ENCODE data around the gene DNAH6. TPM values are rescaled to one million over a fixed set of nuclear protein-coding genes. Genes with fewer than 3 reads are reported as not detected.
"Not testable (repeated sequence)": the region's sequence is repeated elsewhere in the genome, so short reads cannot be mapped to it uniquely, and the experiment has no call there.

DNAH6 gene
- polyA plus RNA-seq (2013, experiment 1 of 2) = 0.04 TPM
- 0.16 TPM for polyA plus RNA-seq (2013, experiment 2 of 2)

GRCh38 chr2:84516234-84516986 is at the start of gene DNAH6:
Gene DNAH6 (plus strand): TSS chr2:84516498. CDS start chr2:84517827, 1,329 bp downstream.
- Histone ChIP-seq H3K36me3 (ENCODE audit: control insufficient read depth in 1 of 2, insufficient read depth in 2 of 2, low read depth in 1 of 2, low read length in 2 of 2) (no peaks in the 10 kb centered on the region), H3K4me2 (ENCODE audit: low read length, poor library complexity, severe bottlenecking) (peak within 1 kb of the TSS; percentile 85), H3K9ac (ENCODE audit: low read length) (peak within 1 kb of the TSS; percentile 87), H3K4me3 (ENCODE audit: insufficient read depth in 1 of 2, low read depth in 1 of 2, low read length in 2 of 2) (peak within 1 kb of the TSS; percentile 51 to 79), H2AK5ac (ENCODE audit: low read length, severe bottlenecking) (no peak within 1 kb of the TSS), H3K18ac (ENCODE audit: low read depth in 1 of 2, low read length in 2 of 2) (no peak within 1 kb of the TSS), H3K9me3 (ENCODE audit: control insufficient read depth, low read length) (no peaks in the 10 kb centered on the region), H2BK120ac (ENCODE audit: low read depth, low read length) (no peak within 1 kb of the TSS), H2BK15ac (ENCODE audit: low read depth, poor library complexity, severe bottlenecking) (no peak within 1 kb of the TSS), H3K27me3 (ENCODE audit: control insufficient read depth in 1 of 2, insufficient read depth in 1 of 2, low read length in 2 of 2) (peaks cover 2 to 6% of the 10 kb centered on the region in 2 experiments), H2AFZ (ENCODE audit: low read depth, low read length) (peak within 1 kb of the TSS; percentile 7), H3K27ac (ENCODE audit: low read length, poor library complexity, severe bottlenecking) (no peak within 1 kb of the TSS), H3K14ac (ENCODE audit: low read length in 2 of 2) (no peak within 1 kb of the TSS), H4K91ac (ENCODE audit: low read length) (no peak within 1 kb of the TSS), H2BK5ac (ENCODE audit: low read depth, low read length, poor library complexity, severe bottlenecking) (no peak within 1 kb of the TSS), H3K79me1 (replicated peaks; ENCODE audit: low read length, poor library complexity, severe bottlenecking) (no peaks in the 10 kb centered on the region), H4K8ac (ENCODE audit: low read length) (peak within 1 kb of the TSS; percentile 51), H2BK12ac (ENCODE audit: low read length in 2 of 2) (no peak within 1 kb of the TSS), H3K4me1 (ENCODE audit: control insufficient read depth, insufficient read depth, low read depth, low read length) (peaks cover 2% of the 10 kb centered on the region), H3K23ac (ENCODE audit: low read length in 2 of 2) (no peak within 1 kb of the TSS), H3K4ac (ENCODE audit: low read depth in 1 of 2, low read length in 2 of 2) (no peak within 1 kb of the TSS)
- 19% methylated on average over 29 of the region's 31 CpGs for WGBS
- peak; percentile 95 for DNase-seq

- Histone ChIP-seq H2BK15ac (ENCODE audit: low read depth, poor library complexity, severe bottlenecking) (no peak overlapping the region), H4K8ac (ENCODE audit: low read length) (no peak overlapping the region), H3K36me3 (ENCODE audit: control insufficient read depth in 1 of 2, insufficient read depth in 2 of 2, low read depth in 1 of 2, low read length in 2 of 2) (no peaks in the 10 kb centered on the region), H3K23ac (ENCODE audit: low read length in 2 of 2) (no peak overlapping the region), H3K14ac (ENCODE audit: low read length in 2 of 2) (no peak overlapping the region), H3K4me3 (ENCODE audit: insufficient read depth in 1 of 2, low read depth in 1 of 2, low read length in 2 of 2) (no peak overlapping the region), H2AK5ac (ENCODE audit: low read length, severe bottlenecking) (no peak overlapping the region), H3K4me1 (ENCODE audit: control insufficient read depth, insufficient read depth, low read depth, low read length) (no peaks in the 10 kb centered on the region), H2BK12ac (ENCODE audit: low read length in 2 of 2) (no peak overlapping the region), H3K9me3 (ENCODE audit: control insufficient read depth, low read length) (peaks cover 18% of the 10 kb centered on the region), H3K27ac (ENCODE audit: low read length, poor library complexity, severe bottlenecking) (no peak overlapping the region), H3K4me2 (ENCODE audit: low read length, poor library complexity, severe bottlenecking) (no peak overlapping the region), H3K4ac (ENCODE audit: low read depth in 1 of 2, low read length in 2 of 2) (no peak overlapping the region), H2AFZ (ENCODE audit: low read depth, low read length) (no peak overlapping the region), H3K79me1 (replicated peaks; ENCODE audit: low read length, poor library complexity, severe bottlenecking) (no peaks in the 10 kb centered on the region), H4K91ac (ENCODE audit: low read length) (no peak overlapping the region), H3K18ac (ENCODE audit: low read depth in 1 of 2, low read length in 2 of 2) (no peak overlapping the region), H2BK120ac (ENCODE audit: low read depth, low read length) (no peak overlapping the region), H2BK5ac (ENCODE audit: low read depth, low read length, poor library complexity, severe bottlenecking) (no peak overlapping the region), H3K9ac (ENCODE audit: low read length) (no peak overlapping the region), H3K27me3 (ENCODE audit: control insufficient read depth in 1 of 2, insufficient read depth in 1 of 2, low read length in 2 of 2) (no peaks in the 10 kb centered on the region)
- no CpG with 5 or more reads among the region's 1 CpG for WGBS
- no peak for DNase-seq
Observed at GRCh38 chr2:84467389-84467788, 48.9 kb upstream of the DNAH6 start.

GRCh38 chr2:84472423-84472822 is 43.9 kb upstream of the DNAH6 start:
- H2AK5ac ChIP-seq (ENCODE audit: low read length, severe bottlenecking); H3K14ac ChIP-seq (ENCODE audit: low read length in 2 of 2); H3K18ac ChIP-seq (ENCODE audit: low read depth in 1 of 2, low read length in 2 of 2); H2BK120ac ChIP-seq (ENCODE audit: low read depth, low read length); H2BK5ac ChIP-seq (ENCODE audit: low read depth, low read length, poor library complexity, severe bottlenecking); H2BK15ac ChIP-seq (ENCODE audit: low read depth, poor library complexity, severe bottlenecking); H2BK12ac ChIP-seq (ENCODE audit: low read length in 2 of 2); H4K8ac ChIP-seq (ENCODE audit: low read length); H2AFZ ChIP-seq (ENCODE audit: low read depth, low read length); H3K79me1 ChIP-seq (replicated peaks; ENCODE audit: low read length, poor library complexity, severe bottlenecking); H4K91ac ChIP-seq (ENCODE audit: low read length); H3K4ac ChIP-seq (ENCODE audit: low read depth in 1 of 2, low read length in 2 of 2); H3K4me3 ChIP-seq (ENCODE audit: insufficient read depth in 1 of 2, low read depth in 1 of 2, low read length in 2 of 2); H3K9ac ChIP-seq (ENCODE audit: low read length); H3K23ac ChIP-seq (ENCODE audit: low read length in 2 of 2); H3K27ac ChIP-seq (ENCODE audit: low read length, poor library complexity, severe bottlenecking); H3K4me2 ChIP-seq (ENCODE audit: low read length, poor library complexity, severe bottlenecking); H3K36me3 ChIP-seq (ENCODE audit: control insufficient read depth in 1 of 2, insufficient read depth in 2 of 2, low read depth in 1 of 2, low read length in 2 of 2); DNase-seq; H3K4me1 ChIP-seq (ENCODE audit: control insufficient read depth, insufficient read depth, low read depth, low read length); H3K27me3 ChIP-seq (ENCODE audit: control insufficient read depth in 1 of 2, insufficient read depth in 1 of 2, low read length in 2 of 2): not testable (repeated sequence)
- WGBS = 95% methylated on average over 2 of the region's 2 CpGs
- H3K9me3 ChIP-seq (ENCODE audit: control insufficient read depth, low read length) = peaks cover 29% of the 10 kb centered on the region

- Histone ChIP-seq H3K36me3 (ENCODE audit: control insufficient read depth in 1 of 2, insufficient read depth in 2 of 2, low read depth in 1 of 2, low read length in 2 of 2) (no peaks in the 10 kb centered on the region), H3K18ac (ENCODE audit: low read depth in 1 of 2, low read length in 2 of 2) (no peak overlapping the region), H3K4ac (ENCODE audit: low read depth in 1 of 2, low read length in 2 of 2) (no peak overlapping the region), H2BK15ac (ENCODE audit: low read depth, poor library complexity, severe bottlenecking) (no peak overlapping the region), H3K4me3 (ENCODE audit: insufficient read depth in 1 of 2, low read depth in 1 of 2, low read length in 2 of 2) (no peak overlapping the region), H2BK5ac (ENCODE audit: low read depth, low read length, poor library complexity, severe bottlenecking) (no peak overlapping the region), H4K8ac (ENCODE audit: low read length) (no peak overlapping the region), H2AK5ac (ENCODE audit: low read length, severe bottlenecking) (no peak overlapping the region), H2BK12ac (ENCODE audit: low read length in 2 of 2) (no peak overlapping the region), H3K23ac (ENCODE audit: low read length in 2 of 2) (no peak overlapping the region), H2AFZ (ENCODE audit: low read depth, low read length) (no peak overlapping the region), H3K4me1 (ENCODE audit: control insufficient read depth, insufficient read depth, low read depth, low read length) (no peaks in the 10 kb centered on the region), H3K14ac (ENCODE audit: low read length in 2 of 2) (no peak overlapping the region), H3K9me3 (ENCODE audit: control insufficient read depth, low read length) (peaks cover 35% of the 10 kb centered on the region), H3K4me2 (ENCODE audit: low read length, poor library complexity, severe bottlenecking) (no peak overlapping the region), H4K91ac (ENCODE audit: low read length) (no peak overlapping the region), H3K79me1 (replicated peaks; ENCODE audit: low read length, poor library complexity, severe bottlenecking) (no peaks in the 10 kb centered on the region), H3K27me3 (ENCODE audit: control insufficient read depth in 1 of 2, insufficient read depth in 1 of 2, low read length in 2 of 2) (no peaks in the 10 kb centered on the region), H3K9ac (ENCODE audit: low read length) (no peak overlapping the region), H2BK120ac (ENCODE audit: low read depth, low read length) (no peak overlapping the region), H3K27ac (ENCODE audit: low read length, poor library complexity, severe bottlenecking) (no peak overlapping the region)
- no peak for DNase-seq
- 84% methylated on average over 5 of the region's 6 CpGs for WGBS
Observed at GRCh38 chr2:84472856-84473565, 43.3 kb upstream of the DNAH6 start.
